ENCODE data around the gene NPSR1. TPM values are rescaled to one million over a fixed set of nuclear protein-coding genes. Genes with fewer than 3 reads are reported as not detected.

The NPSR1 gene
- total and polyA plus RNA-seq, 9 of the 15 experiments (the other 6 are each of a cell fraction or from before 2014, with no cell fraction given): not detected

- TF ChIP-seq, protein P1, sequence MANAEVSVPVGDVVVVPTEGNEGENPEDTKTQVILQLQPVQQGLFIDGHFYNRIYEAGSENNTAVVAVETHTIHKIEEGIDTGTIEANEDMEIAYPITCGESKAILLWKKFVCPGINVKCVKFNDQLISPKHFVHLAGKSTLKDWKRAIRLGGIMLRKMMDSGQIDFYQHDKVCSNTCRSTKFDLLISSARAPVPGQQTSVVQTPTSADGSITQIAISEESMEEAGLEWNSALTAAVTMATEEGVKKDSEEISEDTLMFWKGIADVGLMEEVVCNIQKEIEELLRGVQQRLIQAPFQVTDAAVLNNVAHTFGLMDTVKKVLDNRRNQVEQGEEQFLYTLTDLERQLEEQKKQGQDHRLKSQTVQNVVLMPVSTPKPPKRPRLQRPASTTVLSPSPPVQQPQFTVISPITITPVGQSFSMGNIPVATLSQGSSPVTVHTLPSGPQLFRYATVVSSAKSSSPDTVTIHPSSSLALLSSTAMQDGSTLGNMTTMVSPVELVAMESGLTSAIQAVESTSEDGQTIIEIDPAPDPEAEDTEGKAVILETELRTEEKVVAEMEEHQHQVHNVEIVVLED (CRISPR knock-in tag; IDR thresholded peaks at IDR 0.05): no peak
- TF ChIP-seq L3MBTL2 (IDR thresholded peaks at IDR 0.05): no peak
- no peak for TF ChIP-seq JUN (IDR thresholded peaks at IDR 0.05; ENCODE audit: borderline replicate concordance, low read depth, low read length)
- TF ChIP-seq JUN (CRISPR knock-in tag; IDR thresholded peaks at IDR 0.05; ENCODE audit: borderline replicate concordance): no peak
- TF ChIP-seq, protein P2, sequence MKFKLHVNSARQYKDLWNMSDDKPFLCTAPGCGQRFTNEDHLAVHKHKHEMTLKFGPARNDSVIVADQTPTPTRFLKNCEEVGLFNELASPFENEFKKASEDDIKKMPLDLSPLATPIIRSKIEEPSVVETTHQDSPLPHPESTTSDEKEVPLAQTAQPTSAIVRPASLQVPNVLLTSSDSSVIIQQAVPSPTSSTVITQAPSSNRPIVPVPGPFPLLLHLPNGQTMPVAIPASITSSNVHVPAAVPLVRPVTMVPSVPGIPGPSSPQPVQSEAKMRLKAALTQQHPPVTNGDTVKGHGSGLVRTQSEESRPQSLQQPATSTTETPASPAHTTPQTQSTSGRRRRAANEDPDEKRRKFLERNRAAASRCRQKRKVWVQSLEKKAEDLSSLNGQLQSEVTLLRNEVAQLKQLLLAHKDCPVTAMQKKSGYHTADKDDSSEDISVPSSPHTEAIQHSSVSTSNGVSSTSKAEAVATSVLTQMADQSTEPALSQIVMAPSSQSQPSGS (CRISPR knock-in tag; IDR thresholded peaks at IDR 0.05): no peak
- no peak for TF ChIP-seq LARP7 (IDR thresholded peaks at IDR 0.05)
- no peak for TF ChIP-seq CLOCK (CRISPR knock-in tag; IDR thresholded peaks at IDR 0.05; ENCODE audit: borderline replicate concordance)
- no peak for TF ChIP-seq EWSR1 (IDR thresholded peaks at IDR 0.05; ENCODE audit: borderline replicate concordance, low read depth, partially characterized antibody)
- TF ChIP-seq, protein P3, sequence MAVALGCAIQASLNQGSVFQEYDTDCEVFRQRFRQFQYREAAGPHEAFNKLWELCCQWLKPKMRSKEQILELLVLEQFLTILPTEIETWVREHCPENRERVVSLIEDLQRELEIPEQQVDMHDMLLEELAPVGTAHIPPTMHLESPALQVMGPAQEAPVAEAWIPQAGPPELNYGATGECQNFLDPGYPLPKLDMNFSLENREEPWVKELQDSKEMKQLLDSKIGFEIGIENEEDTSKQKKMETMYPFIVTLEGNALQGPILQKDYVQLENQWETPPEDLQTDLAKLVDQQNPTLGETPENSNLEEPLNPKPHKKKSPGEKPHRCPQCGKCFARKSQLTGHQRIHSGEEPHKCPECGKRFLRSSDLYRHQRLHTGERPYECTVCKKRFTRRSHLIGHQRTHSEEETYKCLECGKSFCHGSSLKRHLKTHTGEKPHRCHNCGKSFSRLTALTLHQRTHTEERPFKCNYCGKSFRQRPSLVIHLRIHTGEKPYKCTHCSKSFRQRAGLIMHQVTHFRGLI (CRISPR knock-in tag; IDR thresholded peaks at IDR 0.05): no peak
- TF ChIP-seq, protein P4, sequence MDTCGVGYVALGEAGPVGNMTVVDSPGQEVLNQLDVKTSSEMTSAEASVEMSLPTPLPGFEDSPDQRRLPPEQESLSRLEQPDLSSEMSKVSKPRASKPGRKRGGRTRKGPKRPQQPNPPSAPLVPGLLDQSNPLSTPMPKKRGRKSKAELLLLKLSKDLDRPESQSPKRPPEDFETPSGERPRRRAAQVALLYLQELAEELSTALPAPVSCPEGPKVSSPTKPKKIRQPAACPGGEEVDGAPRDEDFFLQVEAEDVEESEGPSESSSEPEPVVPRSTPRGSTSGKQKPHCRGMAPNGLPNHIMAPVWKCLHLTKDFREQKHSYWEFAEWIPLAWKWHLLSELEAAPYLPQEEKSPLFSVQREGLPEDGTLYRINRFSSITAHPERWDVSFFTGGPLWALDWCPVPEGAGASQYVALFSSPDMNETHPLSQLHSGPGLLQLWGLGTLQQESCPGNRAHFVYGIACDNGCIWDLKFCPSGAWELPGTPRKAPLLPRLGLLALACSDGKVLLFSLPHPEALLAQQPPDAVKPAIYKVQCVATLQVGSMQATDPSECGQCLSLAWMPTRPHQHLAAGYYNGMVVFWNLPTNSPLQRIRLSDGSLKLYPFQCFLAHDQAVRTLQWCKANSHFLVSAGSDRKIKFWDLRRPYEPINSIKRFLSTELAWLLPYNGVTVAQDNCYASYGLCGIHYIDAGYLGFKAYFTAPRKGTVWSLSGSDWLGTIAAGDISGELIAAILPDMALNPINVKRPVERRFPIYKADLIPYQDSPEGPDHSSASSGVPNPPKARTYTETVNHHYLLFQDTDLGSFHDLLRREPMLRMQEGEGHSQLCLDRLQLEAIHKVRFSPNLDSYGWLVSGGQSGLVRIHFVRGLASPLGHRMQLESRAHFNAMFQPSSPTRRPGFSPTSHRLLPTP (IDR thresholded peaks at IDR 0.05; ENCODE audit: borderline replicate concordance, extremely low read depth, insufficient read length): no peak
These were observed 184.8 kb downstream of the NPSR1 start (continued) for GRCh38 chr7:34842782-34843181.

Data from K562 (cell line).